VCaP (cell line): ENCODE data around the gene FLVCR1.
A peak's percentile ranks its signal among the peaks of the same experiment; 100 is the strongest.

Experiments used
- H3K27ac ChIP-seq: fragments of 450-650 bp; 2 replicates; pipeline ENCODE4 v1.5.1; 2017
- TF ChIP-seq, protein P1 (sequence below): fragments of 450-650 bp; conservative IDR thresholded peaks from 2 replicates; pipeline ENCODE4 v1.5.1; 2017; ENCODE audit warnings: mild to moderate bottlenecking, moderate library complexity

Gene FLVCR1

GRCh38 chr1:212857992-212858460, at the start of gene FLVCR1:
Gene FLVCR1 (plus strand): TSS chr1:212858275. CDS start chr1:212858453, 178 bp downstream.
- peak within 1 kb of the TSS; percentile 86 for H3K27ac ChIP-seq
- TF ChIP-seq, protein P1, sequence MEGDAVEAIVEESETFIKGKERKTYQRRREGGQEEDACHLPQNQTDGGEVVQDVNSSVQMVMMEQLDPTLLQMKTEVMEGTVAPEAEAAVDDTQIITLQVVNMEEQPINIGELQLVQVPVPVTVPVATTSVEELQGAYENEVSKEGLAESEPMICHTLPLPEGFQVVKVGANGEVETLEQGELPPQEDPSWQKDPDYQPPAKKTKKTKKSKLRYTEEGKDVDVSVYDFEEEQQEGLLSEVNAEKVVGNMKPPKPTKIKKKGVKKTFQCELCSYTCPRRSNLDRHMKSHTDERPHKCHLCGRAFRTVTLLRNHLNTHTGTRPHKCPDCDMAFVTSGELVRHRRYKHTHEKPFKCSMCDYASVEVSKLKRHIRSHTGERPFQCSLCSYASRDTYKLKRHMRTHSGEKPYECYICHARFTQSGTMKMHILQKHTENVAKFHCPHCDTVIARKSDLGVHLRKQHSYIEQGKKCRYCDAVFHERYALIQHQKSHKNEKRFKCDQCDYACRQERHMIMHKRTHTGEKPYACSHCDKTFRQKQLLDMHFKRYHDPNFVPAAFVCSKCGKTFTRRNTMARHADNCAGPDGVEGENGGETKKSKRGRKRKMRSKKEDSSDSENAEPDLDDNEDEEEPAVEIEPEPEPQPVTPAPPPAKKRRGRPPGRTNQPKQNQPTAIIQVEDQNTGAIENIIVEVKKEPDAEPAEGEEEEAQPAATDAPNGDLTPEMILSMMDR = no peak

- H3K27ac ChIP-seq = no peak overlapping the region
- TF ChIP-seq, protein P1 = peak; percentile 43
Measured at GRCh38 chr1:212814537-212815334, 43.3 kb upstream of the FLVCR1 start.

GRCh38 chr1:212816567-212817278, 41.4 kb upstream of the FLVCR1 start:
- no peak overlapping the region for H3K27ac ChIP-seq
- TF ChIP-seq, protein P1 = no peak

DNA sequence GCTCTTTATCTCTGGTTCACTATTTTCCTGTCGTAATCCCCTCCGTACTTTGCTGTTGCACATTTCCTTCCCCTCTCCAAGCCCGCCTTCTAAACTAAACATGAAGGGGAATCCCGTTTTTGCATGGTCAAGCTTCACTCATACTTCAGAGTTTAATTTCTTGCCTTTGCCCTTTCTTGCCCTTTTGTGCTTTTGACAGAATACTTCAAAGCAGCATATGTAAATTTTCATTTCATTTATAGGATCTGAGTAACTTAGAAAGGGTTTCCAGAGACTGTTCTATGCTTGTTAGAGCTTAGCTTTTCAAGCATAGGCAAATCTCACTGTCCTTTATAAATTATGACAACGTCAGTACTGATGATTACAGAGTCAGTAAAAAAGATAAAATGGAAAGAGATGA, 38.3 kb upstream of the FLVCR1 start:
- no peak overlapping the region for H3K27ac ChIP-seq
- TF ChIP-seq, protein P1 = no peak

GRCh38 chr1:212820969-212821368, 37.1 kb upstream of the FLVCR1 start:
- TF ChIP-seq, protein P1 = no peak
- no peak overlapping the region for H3K27ac ChIP-seq

- H3K27ac ChIP-seq = no peak overlapping the region
- TF ChIP-seq, protein P1 = no peak
Measured at GRCh38 chr1:212822956-212823355, 35.1 kb upstream of the FLVCR1 start.

- H3K27ac ChIP-seq = no peak overlapping the region
- TF ChIP-seq, protein P1 = no peak
Measured at GRCh38 chr1:212824201-212824600, 33.9 kb upstream of the FLVCR1 start.
